Measurements from ENCODE around the gene ZNF48.
"Not testable (repeated sequence)": the region's sequence is repeated elsewhere in the genome, so short reads cannot be mapped to it uniquely, and the experiment has no call there.

Gene ZNF48

GRCh38 chr16:30377812-30378235 lies 17.4 kb upstream of the ZNF48 start:
- peak; percentile 72 to 83 (median 79) for DNase-seq (ENCODE audit: low read depth in 3 of 3, low spot score in 1 of 3)

GRCh38 chr16:30378236-30379157 lies 16.7 kb upstream of the ZNF48 start:
- DNase-seq (ENCODE audit: low read depth in 3 of 3, low spot score in 1 of 3): peak; percentile 99 to 100 (median 100)

DNA sequence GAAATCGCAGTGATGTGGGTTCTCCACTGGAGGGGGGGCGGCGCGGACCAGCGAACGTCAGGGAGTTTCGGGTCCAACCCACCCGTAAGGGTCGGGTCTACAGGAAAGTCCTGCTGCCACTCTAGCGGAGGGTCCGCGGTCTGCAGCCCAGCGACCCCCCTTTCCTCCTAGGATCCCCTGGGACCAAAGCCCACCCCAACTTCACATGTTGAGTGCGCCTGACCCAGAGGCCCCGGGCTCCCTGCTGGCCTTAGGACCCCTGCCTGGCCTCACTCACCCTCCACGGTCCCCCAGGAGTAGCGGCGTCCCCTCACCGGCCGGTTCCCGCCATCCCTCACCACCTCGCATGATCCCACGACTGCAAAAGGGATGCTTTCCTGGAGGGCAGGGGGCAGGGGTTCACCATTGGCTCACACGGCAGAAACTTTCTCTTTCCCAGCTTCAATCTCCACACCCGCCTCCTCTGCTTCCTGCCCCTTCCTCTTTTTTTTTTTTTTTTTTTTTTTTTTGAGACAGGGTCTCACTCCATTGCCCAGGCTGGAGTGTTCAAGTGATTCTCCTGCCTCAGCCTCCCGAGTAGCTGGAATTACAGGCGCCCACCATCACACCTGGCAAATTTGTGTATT lies 15.9 kb upstream of the ZNF48 start:
- no peak for DNase-seq (ENCODE audit: low read depth in 3 of 3, low spot score in 1 of 3)

DNA sequence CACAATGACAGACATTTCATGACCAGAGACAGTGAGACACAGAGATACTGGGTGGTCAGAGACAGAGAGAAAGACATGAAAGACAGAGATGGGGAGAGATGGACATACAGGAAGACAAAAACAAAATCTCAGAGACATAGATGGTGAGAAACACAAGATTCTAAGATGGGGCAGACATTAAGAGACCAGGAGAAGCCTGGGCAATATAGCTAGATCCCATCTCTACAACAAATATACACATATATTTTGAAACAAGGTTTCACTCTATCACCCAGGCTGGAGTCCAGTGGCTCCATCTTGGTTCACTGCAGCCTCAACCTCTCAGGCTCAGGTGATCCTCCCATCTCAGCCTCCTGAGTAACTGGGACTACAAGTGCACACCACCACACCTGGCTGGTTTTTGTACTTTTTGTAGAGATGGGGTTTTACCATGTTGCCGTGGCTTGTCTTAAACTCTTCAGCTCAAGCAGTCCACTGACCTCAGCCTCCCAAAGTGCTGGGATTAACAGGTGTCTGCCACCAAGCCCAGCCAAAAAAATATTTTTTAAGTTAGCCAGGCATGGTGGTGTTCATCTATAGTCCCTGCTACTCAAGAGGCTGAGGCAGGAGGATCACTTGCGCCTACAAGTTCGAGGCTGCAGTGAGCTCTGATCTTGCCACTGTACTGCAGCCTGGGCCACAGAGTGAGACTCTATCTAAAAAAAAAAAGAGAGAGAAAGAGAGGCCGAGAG lies 15.0 kb upstream of the ZNF48 start:
- DNase-seq (ENCODE audit: low read depth in 3 of 3, low spot score in 1 of 3): no peak

DNA sequence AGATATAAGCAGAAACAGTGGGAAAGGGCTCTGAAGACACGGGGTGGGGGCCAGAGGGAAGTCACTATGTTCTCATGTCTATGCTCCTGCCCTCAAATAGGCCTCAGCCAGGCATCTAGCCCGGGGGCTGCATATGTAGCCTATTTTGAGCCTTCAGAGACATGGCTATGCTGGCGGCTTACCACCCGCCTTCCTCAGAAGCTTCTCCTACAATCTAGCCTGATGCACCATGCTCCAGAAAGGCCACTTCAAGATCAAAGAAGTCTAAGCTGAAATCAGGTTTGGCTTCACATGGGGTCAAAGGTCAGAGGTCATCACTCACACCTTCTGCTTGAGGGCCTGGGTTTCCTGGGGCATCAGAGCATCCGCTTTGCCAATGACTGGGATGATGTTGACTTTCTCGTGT lies 14.4 kb upstream of the ZNF48 start:
- no peak for DNase-seq (ENCODE audit: low read depth in 3 of 3, low spot score in 1 of 3)

- no peak for DNase-seq (ENCODE audit: low read depth in 3 of 3, low spot score in 1 of 3)
Measured at GRCh38 chr16:30381291-30382041, 13.8 kb upstream of the ZNF48 start.

- DNase-seq (ENCODE audit: low read depth in 3 of 3, low spot score in 1 of 3): peak; percentile 54 to 56 (median 54)
Measured at GRCh38 chr16:30382111-30382881, 12.9 kb upstream of the ZNF48 start, which contains the start of gene SEPTIN1. Gene SEPTIN1, minus strand, starts transcription at chr16:30382561. Its CDS starts 19 bp downstream, at chr16:30382542.

- DNase-seq (ENCODE audit: low read depth in 3 of 3, low spot score in 1 of 3): no peak
Measured at GRCh38 chr16:30383521-30383920, 11.7 kb upstream of the ZNF48 start.

- DNase-seq (ENCODE audit: low read depth in 3 of 3, low spot score in 1 of 3): no peak
Measured at GRCh38 chr16:30394592-30395154, 547 bp upstream of the ZNF48 start.

DNA sequence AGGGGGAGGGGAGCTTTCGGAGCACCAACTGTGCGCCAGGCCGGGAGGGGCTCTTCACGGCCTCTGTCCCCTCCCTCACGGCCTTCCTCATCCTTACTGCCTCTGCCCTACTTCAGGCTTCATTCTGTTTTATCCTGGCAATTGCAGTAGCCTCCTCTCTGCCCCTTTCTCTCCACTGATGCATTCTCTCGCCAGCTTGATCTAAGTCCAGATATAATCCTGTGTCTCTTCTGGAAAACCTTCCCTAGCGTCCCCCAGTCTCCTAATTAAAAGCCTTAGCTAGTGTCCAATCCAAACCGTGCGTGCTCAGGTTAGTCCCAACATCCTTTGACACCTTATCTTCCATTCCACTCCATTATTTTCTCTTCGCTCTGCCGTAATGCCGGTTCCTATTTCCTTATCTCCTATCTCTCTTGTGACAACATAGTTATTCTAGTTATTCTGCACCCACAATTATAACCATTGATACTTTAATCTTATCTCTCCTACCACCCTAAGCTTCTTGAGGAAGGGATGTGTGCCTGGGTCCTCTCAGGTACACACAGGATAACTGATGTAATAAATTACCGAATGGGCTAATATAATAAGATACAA lies 869 bp downstream of the ZNF48 start:
- DNase-seq (ENCODE audit: low read depth in 3 of 3, low spot score in 1 of 3): no peak

GRCh38 chr16:30396627-30397026 lies 1.4 kb downstream of the ZNF48 start:
- DNase-seq (ENCODE audit: low read depth in 3 of 3, low spot score in 1 of 3): not testable (repeated sequence)

DNA sequence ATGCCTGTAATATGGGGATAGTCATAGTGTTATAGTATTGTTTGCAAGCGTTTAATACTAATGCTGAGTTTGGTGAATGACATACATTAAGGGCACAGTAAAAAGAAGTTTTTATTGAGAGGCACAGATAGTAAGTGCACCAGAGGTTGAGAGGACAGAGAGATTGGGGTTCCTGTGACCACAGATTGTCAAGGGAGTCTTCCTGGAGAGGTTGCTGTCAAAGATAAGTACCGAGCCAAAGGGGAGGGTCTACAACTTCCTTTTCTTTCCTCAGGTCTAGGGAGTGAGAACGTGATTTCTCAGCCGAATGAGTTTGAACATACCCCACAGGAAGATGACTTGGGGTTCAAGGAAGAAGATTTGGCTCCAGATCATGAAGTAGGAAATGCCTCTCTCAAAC lies 1.8 kb downstream of the ZNF48 start:
- DNase-seq (ENCODE audit: low read depth in 3 of 3, low spot score in 1 of 3): no peak

GRCh38 chr16:30397776-30398660 lies 2.8 kb downstream of the ZNF48 start:
- DNase-seq (ENCODE audit: low read depth in 3 of 3, low spot score in 1 of 3): no peak

GRCh38 chr16:30398661-30399434 lies 3.6 kb downstream of the ZNF48 start:
- no peak for DNase-seq (ENCODE audit: low read depth in 3 of 3, low spot score in 1 of 3)

- DNase-seq (ENCODE audit: low read depth in 3 of 3, low spot score in 1 of 3): no peak
Measured at GRCh38 chr16:30399435-30400186, 4.4 kb downstream of the ZNF48 start.

DNA sequence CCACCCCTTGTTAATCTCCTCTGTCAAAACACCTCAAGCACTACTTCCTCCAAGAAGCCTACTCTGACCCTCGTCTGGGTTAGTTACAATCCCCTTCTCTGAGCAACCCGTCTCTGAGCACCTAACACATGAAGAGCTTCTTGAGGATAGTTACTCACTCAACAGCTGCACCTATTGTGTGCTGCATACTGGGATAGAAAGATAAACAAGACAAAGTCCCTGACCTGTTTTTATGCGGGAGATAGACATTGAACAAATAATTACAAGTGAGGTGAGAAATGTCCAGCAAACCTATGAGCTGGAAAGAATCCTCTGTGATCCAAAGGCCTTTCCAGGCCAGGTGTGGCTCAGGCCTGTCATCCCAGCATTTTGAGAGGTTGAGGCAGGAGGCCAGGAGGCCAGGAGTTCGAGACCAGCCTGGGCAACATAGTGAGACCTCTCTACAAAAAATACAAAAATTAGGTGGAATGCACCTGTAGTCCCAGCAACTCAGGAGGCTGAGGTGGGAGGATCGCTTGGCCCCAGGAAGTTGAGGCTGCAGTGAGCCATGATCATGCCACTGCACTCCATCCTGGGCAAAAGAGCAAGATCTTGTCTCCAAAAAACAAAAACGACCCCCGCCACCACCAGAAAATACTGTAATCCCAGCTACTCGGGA lies 6.7 kb downstream of the ZNF48 start:
- no peak for DNase-seq (ENCODE audit: low read depth in 3 of 3, low spot score in 1 of 3)

DNA sequence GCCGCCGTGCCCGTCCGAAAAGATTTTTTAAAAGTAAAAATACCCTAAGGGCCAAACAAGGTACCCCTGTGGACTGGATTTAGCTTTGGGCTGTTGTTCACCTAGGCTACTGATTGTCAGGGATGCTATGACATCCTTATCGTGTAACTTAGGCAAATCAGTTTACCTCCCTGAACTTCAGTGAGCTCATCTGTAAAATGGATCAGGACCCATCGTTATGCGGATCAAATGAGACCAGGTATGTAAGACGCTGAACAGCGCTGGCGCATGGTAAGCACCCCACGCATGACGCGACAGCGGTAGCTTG lies 11.5 kb downstream of the ZNF48 start:
- DNase-seq (ENCODE audit: low read depth in 3 of 3, low spot score in 1 of 3): no peak

Data from stimulated activated CD4-positive, alpha-beta T cell treated with anti-CD3 and anti-CD28 coated beads, TNF-alpha, amount 100 ng/mL, for 1 hour (primary cell).